ENCODE results near the gene CTSA. TPM values are rescaled to one million over a fixed set of nuclear protein-coding genes. Genes with fewer than 3 reads are reported as not detected.

The CTSA gene
- total and polyA plus RNA-seq, 9 of the 15 experiments (the other 6 are each of a cell fraction or from before 2014, with no cell fraction given), result 8.8 to 61.7 (median 28.3) TPM

GRCh38 chr20:45910670-45911485 lies 19.7 kb downstream of the CTSA start (continued):
- TF ChIP-seq E2F4 (CRISPR knock-in tag; IDR thresholded peaks at IDR 0.05; ENCODE audit: low read depth), result no peak
- TF ChIP-seq HNRNPH1 (optimal IDR thresholded peaks at IDR 0.05; ENCODE audit: low read depth, low read length), result no peak
- no peak for TF ChIP-seq U2AF2 (optimal IDR thresholded peaks at IDR 0.05; ENCODE audit: low read depth, low read length)
- no peak for TF ChIP-seq ZBTB8A (IDR thresholded peaks at IDR 0.05; ENCODE audit: partially characterized antibody)
- no peak for TF ChIP-seq ZZZ3 (IDR thresholded peaks at IDR 0.05)
- TF ChIP-seq ZNF407 (IDR thresholded peaks at IDR 0.05; ENCODE audit: low read depth), result no peak; the same call in 1 of the 2 replicates
- TF ChIP-seq ZNF551 (CRISPR knock-in tag; IDR thresholded peaks at IDR 0.05), result no peak
- 0 out of 4 replicates have a peak, but pooled peaks of 1 of the 2 experiments have one; percentile 46 for TF ChIP-seq TEAD1 (CRISPR knock-in tag; IDR thresholded peaks at IDR 0.05)
- TF ChIP-seq SAP30 (IDR thresholded peaks at IDR 0.05; ENCODE audit: borderline replicate concordance, insufficient read depth, low read depth, low read length, poor library complexity, severe bottlenecking), result no peak
- peak; percentile 54; the same call in 1 of the 2 replicates for TF ChIP-seq EP400 (IDR thresholded peaks at IDR 0.05)
- no peak for TF ChIP-seq ZNF347 (CRISPR knock-in tag; IDR thresholded peaks at IDR 0.05; ENCODE audit: low read depth)
- no peak for TF ChIP-seq CCNT2 (IDR thresholded peaks at IDR 0.05; ENCODE audit: borderline replicate concordance, extremely low read depth, insufficient read length, low read depth, low read length)
- TF ChIP-seq SMARCC2 (IDR thresholded peaks at IDR 0.05; ENCODE audit: low read depth), result no peak
- TF ChIP-seq PKNOX1 (IDR thresholded peaks at IDR 0.05), result peak; percentile 90

All from K562 (cell line).